Esophagus muscularis mucosa (tissue), 3 donors: ENCODE results near the gene NELFCD.

Source experiments
- CTCF ChIP-seq, 3 experiments: fragments of 200-600 bp in 2 of 3; fragments of 450-650 bp in 1 of 3; sonication (generic) in 2 of 3; IDR thresholded peaks; one replicate each; pipeline ENCODE4 v1.5.1; 2017 to 2019; ENCODE audit warnings: antibody characterized with exemption in 3 of 3, mild to moderate bottlenecking in 2 of 3, moderate library complexity in 1 of 3
- POLR2A ChIP-seq: fragments of 450-650 bp; IDR thresholded peaks from one replicate; pipeline ENCODE4 v1.6.1; 2017; ENCODE audit warnings: antibody characterized with exemption, moderate library complexity, mild to moderate bottlenecking, low read depth

DNA sequence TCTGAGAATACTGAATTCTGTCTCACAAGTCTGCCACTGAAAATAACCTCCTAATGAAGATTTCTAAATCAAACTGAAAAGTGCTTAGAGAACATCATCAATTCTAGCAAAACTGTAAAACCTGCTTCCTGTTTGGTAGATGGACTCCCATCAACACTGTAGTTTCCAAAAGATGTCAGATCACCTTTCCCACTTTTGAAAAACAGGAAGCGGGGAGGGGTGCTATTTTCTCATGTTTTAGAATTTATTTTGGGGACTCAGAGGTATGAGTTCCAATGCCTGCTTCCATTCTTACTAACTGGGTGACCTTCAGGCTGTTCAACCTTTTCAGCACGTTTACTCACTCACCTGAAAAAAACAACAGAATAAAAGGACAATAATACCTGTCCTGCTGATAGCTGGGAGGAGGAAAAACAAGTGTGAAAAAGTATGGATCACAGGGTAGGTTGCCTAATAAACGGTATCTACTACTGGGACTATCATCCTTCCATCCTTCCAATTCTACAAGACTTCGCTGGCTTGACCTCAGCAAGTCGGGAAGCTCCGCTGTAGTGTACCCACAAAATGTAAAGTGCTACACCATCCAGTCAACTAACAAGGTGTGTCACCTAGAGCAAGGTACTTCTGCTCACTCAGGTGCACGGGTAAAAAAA lies 50.0 kb downstream of the NELFCD start:
- TF ChIP-seq POLR2A, result no peak
- no peak for TF ChIP-seq CTCF (IDR thresholded peaks at IDR 0.05)
